ENCODE results near the gene TRIM7.
A peak's percentile ranks its signal among the peaks of the same experiment; 100 is the strongest.
"Not testable (repeated sequence)": the region's sequence is repeated elsewhere in the genome, so short reads cannot be mapped to it uniquely, and the experiment has no call there.

The TRIM7 gene

DNA sequence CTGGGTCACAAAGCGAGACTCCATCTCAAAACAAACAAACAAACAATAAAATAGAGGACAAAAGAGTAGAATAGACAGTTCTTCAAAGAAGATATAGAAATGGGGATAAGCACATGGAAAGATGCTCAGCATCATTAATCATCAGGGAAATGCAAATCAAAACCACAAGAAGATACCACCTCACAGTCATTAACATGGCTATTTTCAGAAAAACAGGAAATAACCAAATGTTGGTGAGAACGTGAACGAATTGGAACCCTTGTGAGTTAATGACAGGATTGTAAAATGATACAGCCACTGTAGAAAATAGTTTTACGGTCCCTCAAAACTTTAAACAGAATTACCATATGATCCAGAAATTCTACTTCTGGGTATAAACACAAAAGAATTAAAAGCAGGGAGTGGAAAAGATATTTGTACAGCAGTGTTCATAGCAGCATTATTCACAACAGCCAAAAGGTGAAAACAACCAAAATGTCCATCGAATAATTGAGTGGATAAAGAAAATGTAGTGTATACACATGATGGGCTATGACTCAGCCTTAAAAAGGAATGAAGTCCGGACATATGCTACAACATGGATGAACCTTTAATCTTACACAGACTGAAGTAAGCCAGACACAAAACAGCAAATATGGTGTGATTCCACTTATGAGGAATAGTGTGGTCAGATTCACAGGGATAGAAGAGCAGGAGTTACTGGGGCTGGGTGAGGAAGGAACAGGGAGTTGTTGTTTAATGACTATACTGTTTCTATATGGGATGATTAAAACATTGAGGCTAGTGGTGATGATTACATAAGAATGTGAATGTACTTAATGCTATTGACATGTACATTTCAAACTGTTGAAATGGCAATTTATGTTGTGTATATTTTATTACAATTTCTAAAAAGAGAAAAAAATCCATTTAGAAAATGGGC is 37.9 kb downstream of the TRIM7 start:
- in situ Hi-C loops (cut with MboI; ENCODE audit: low sequenced_read_pairs, unreplicated experiment) = no loop called here
- TF ChIP-seq, protein P1, sequence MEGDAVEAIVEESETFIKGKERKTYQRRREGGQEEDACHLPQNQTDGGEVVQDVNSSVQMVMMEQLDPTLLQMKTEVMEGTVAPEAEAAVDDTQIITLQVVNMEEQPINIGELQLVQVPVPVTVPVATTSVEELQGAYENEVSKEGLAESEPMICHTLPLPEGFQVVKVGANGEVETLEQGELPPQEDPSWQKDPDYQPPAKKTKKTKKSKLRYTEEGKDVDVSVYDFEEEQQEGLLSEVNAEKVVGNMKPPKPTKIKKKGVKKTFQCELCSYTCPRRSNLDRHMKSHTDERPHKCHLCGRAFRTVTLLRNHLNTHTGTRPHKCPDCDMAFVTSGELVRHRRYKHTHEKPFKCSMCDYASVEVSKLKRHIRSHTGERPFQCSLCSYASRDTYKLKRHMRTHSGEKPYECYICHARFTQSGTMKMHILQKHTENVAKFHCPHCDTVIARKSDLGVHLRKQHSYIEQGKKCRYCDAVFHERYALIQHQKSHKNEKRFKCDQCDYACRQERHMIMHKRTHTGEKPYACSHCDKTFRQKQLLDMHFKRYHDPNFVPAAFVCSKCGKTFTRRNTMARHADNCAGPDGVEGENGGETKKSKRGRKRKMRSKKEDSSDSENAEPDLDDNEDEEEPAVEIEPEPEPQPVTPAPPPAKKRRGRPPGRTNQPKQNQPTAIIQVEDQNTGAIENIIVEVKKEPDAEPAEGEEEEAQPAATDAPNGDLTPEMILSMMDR (IDR thresholded peaks at IDR 0.05; ENCODE audit: borderline replicate concordance, control extremely low read depth, extremely low read depth, insufficient read depth, missing control alignments) = no peak
- DNase-seq (ENCODE audit: low spot score) = no peak

DNA sequence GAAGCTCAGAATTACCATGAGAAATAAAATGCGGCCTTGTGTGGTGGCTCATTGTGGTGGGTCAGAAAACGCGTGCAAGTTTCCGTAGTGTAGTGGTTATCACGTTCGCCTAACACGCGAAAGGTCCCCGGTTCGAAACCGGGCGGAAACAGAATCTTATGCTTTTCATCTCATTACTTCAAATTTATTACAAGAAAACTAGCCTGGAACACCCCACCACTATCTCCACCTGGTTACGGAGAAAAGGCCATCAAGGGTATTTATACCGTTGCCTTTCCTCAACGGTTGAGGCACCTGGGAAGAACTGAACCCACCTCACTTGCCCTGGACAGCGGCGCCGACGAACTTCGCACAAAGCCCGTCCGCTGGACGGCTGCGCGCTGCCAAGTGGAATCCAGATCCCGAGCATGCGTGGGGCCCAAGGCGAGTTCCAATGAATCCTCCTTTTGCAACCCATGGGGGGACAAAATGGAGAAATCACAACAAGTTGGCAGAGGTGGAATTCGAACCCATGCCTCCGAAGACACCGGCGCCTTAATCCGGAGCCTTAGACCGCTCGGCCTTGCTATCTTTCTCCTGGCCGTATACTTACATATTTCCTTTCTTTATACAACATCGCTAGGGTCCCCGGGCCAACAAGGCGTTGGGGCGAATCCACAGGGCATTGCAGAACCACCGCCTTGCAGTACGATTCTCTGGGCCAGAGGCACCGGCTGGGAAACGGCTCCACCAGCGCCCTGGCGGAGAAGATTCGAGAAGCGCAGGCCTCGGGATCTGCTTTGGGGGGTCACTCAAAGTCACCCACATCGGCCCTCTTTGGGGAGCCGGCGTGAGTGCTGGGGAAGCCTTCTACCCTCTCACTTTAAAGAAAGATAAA is 40.7 kb downstream of the TRIM7 start:
- no peak for DNase-seq (ENCODE audit: low spot score)
- TF ChIP-seq, protein P1 (IDR thresholded peaks at IDR 0.05; ENCODE audit: borderline replicate concordance, control extremely low read depth, extremely low read depth, insufficient read depth, missing control alignments) = no peak
- in situ Hi-C loops (cut with MboI; ENCODE audit: low sequenced_read_pairs, unreplicated experiment) = no loop called here

DNA sequence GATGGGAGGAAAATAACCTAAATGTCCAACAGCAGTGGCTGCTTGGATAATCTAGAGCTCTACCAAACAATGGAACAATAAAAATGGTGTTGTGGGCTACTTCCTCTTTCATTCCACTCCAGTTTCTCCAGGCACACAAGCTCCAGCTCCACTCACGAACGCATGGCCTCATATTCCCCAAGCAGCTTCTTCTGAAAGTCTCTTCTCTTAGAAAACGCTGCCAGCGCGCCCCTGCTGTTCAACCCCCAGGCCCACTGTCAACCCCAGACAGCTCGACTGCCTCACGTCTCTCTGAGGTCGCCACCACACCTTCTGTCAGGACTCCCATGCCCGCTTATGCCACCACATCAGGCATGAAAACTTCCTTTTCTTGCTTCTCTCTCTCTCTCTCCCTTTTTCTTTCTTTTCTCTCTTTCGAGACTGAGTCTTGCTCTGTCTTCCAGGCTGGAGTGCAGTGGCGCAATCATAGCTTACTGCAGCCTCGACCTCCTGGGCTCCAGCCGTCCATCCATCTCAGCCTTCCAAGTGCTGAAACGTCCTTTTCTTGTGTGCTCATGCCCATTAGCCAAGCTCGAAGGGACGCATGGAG is 41.4 kb downstream of the TRIM7 start:
- DNase-seq (ENCODE audit: low spot score) = no peak
- TF ChIP-seq, protein P1 (IDR thresholded peaks at IDR 0.05; ENCODE audit: borderline replicate concordance, control extremely low read depth, extremely low read depth, insufficient read depth, missing control alignments) = no peak
- in situ Hi-C loops (cut with MboI; ENCODE audit: low sequenced_read_pairs, unreplicated experiment) = no loop called here

DNA sequence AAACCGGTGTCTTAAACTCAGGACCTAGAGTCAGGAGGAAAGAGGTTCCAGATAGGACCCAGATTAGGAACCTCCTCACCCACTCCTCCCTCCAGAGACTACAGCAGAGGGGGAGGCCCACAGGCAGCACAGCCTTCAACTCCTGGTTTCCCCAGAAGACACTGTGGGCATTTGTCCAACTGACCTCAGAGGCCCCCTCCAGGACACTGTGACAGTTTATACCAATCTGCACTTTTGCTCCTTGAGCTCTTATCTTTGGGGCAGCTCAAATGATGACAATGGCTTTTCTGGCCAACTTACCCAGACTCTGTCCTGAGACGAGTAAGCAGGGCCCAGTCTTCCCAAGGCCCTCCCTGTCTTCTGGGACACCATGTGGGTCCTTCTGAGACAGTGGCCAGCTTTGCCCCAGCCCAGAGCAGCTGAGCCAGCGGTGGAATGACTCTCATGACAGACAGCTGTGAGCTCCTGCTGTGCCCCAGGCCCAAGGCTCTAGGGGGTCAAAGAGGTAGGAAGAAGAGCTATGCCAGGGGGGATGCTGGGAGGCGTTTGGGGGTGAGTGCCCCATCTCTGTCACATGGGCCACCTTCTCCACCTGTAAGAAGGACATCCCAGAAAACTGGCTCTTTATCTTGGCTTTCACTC is 43.3 kb downstream of the TRIM7 start:
- TF ChIP-seq, protein P1 (IDR thresholded peaks at IDR 0.05; ENCODE audit: borderline replicate concordance, control extremely low read depth, extremely low read depth, insufficient read depth, missing control alignments) = no peak
- no peak for DNase-seq (ENCODE audit: low spot score)
- in situ Hi-C loops (cut with MboI; ENCODE audit: low sequenced_read_pairs, unreplicated experiment) = no loop called here

DNA sequence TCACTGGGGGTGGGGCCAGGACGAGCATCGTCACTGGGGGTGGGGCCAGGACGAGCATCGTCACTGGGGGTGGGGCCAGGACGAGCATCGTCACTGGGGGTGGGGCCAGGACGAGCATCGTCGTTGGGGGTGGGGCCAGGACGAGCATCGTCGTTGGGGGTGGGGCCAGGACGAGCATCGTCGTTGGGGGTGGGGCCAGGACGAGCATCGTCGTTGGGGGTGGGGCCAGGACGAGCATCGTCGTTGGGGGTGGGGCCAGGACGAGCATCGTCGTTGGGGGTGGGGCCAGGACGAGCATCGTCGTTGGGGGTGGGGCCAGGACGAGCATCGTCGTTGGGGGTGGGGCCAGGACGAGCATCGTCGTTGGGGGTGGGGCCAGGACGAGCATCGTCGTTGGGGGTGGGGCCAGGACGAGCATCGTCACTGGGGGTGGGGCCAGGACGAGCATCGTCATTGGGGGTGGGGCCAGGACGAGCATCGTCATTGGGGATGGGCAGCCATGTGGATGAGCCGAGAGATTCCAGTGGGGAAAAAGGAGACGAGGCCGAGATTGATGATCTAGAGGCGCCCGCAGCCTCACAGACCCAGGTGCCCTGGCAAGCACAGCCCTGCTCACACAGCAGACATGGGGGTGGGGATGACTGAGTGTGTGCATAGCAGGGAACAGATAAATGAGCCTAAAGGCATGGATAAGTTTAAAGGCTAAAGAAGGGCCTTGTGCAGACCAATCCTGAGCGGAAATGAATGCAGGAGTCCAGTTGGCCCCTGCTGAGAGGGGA is 44.1 kb downstream of the TRIM7 start:
- in situ Hi-C loops (cut with MboI; ENCODE audit: low sequenced_read_pairs, unreplicated experiment) = not testable (repeated sequence)
- peak; percentile 71 for DNase-seq (ENCODE audit: low spot score)

DNA sequence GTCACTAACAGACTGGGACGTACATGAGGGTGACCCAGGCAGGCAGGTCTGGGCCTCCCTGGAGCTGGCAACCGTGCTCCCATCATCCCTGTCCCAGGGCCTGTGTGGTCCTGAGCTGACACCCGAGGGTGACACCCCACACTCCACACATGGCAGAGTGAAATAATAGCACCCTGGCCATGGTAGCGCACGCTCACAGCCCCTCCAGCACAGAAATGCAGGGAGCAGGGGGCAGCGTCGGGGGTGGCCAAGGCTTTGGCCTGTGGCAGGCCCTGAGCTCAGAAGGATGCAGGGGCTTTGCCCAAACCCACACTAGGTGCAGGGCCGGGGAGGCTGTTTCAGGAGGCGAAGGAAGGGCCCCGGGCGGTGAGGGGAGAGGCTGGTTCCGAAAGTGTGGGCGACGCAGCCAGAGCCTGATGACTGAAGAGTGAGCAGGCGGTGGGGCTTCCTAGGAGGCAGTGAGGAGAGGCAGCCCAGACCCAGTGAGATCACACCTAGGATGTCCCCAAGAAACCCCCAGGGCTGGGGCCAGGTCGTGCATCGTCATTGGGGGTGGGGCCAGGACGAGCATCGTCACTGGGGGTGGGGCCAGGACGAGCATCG is 44.7 kb downstream of the TRIM7 start:
- in situ Hi-C loops (cut with MboI; ENCODE audit: low sequenced_read_pairs, unreplicated experiment) = no loop called here
- TF ChIP-seq, protein P1 (IDR thresholded peaks at IDR 0.05; ENCODE audit: borderline replicate concordance, control extremely low read depth, extremely low read depth, insufficient read depth, missing control alignments) = no peak
- DNase-seq (ENCODE audit: low spot score) = peak; percentile 85

Measured in GM13976 (cell line).